Sigmoid colon (tissue), 4 donors: ENCODE results near the gene DEPDC4.

ENCODE experiments used
- EP300 ChIP-seq, 4 donors: sonication (generic); formaldehyde crosslinking; IDR thresholded peaks; one replicate each; pipeline ENCODE4 v1.6.1; 2017; ENCODE audit warnings: antibody characterized with exemption in 4 of 4
- POLR2A ChIP-seq, 2 donors: fragments of 450-650 bp; IDR thresholded peaks; one replicate each; pipeline ENCODE4 v1.6.1; 2016; ENCODE audit warnings: antibody characterized with exemption in 2 of 2, mild to moderate bottlenecking in 2 of 2, moderate library complexity in 2 of 2
- POLR2AphosphoS5 ChIP-seq, 4 donors: sonication (generic); formaldehyde crosslinking; IDR thresholded peaks; one replicate each; pipeline ENCODE4 v1.6.1; 2017; ENCODE audit warnings: antibody characterized with exemption in 4 of 4

DNA sequence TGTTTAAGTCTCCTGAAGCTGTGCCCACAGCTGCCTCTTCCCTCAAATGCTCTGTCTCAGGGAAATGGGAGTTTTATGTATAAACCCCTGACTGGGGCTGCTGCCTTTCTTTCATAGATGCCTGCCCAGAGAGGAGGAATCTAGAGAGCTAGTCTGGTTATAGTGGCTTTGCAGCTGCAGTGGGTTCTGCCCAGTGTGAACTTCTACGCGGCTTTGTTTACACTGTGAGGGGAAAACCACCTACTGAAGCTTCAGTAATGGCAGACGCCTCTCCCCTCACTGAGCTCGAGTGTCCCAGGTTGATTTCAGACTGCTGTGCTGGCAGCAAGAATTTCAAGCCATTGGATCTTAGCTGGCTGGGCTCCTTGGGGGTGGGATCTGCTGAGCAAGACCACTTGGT is 37.0 kb upstream of the DEPDC4 start:
- TF ChIP-seq EP300 (IDR thresholded peaks at IDR 0.05) (no peak), POLR2AphosphoS5 (IDR thresholded peaks at IDR 0.05) (no peak), POLR2A (IDR thresholded peaks at IDR 0.05) (no peak)
